B cell (primary cell): ENCODE results near the gene TADA3.

Experiments used
- CTCF ChIP-seq: fragments of 200-600 bp; IDR thresholded peaks from one replicate; pipeline ENCODE4 v1.8.0; 2022; ENCODE audit warnings: antibody characterized with exemption, mild to moderate bottlenecking
- EZH2 ChIP-seq: IDR thresholded peaks from 2 replicates; pipeline ENCODE4 v1.6.1; 2012; ENCODE audit warnings: borderline replicate concordance, low read depth, mild to moderate bottlenecking, moderate library complexity, low read length; ENCODE audit not compliant: insufficient read depth, poor library complexity, severe bottlenecking

- TF ChIP-seq CTCF (no peak), EZH2 (no peak)
These were observed 61.5 kb downstream of the TADA3 start for GRCh38 chr3:9730657-9731205.
